IPS DF 4.7 (cell line): Measurements from ENCODE around the gene VPS52.

ENCODE experiments used
- DNase-seq: peaks from one replicate; pipeline ENCODE4 v3.0.0-alpha.2; 2013; ENCODE audit warnings: low spot score; ENCODE audit errors: extremely low read depth

The VPS52 gene, protein sequence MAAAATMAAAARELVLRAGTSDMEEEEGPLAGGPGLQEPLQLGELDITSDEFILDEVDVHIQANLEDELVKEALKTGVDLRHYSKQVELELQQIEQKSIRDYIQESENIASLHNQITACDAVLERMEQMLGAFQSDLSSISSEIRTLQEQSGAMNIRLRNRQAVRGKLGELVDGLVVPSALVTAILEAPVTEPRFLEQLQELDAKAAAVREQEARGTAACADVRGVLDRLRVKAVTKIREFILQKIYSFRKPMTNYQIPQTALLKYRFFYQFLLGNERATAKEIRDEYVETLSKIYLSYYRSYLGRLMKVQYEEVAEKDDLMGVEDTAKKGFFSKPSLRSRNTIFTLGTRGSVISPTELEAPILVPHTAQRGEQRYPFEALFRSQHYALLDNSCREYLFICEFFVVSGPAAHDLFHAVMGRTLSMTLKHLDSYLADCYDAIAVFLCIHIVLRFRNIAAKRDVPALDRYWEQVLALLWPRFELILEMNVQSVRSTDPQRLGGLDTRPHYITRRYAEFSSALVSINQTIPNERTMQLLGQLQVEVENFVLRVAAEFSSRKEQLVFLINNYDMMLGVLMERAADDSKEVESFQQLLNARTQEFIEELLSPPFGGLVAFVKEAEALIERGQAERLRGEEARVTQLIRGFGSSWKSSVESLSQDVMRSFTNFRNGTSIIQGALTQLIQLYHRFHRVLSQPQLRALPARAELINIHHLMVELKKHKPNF

GRCh38 chr6:33271468-33272274 is at the start of gene VPS52, which contains the start of gene RPS18:
Gene VPS52 (minus strand): TSS chr6:33271876. CDS start chr6:33271675, 201 bp downstream.
Gene RPS18 (plus strand): TSS chr6:33272075. CDS start chr6:33272120, 45 bp downstream.
- DNase-seq = peak; percentile 98

DNA sequence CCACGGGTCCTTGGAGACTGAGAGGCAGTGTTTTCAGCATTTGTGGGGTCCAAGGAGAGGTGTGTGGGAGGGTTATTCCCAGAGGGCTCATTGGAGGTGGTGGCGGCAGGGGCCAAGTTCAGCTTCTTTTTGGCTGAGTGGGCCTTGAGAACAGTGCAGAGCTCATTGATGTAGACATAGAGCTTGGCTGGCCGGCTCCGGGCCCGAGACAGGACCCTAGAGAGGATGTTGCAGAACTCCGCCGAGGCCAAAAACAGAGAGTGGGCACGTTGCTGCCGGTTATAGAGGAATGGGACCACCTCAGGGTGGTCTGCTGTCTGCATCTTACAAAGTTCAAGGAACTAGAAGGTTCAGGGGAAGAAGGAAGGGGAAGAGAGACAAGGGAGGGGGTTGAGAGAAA is 49.6 kb upstream of the VPS52 start:
- no peak for DNase-seq

- DNase-seq = no peak
These were observed 48.9 kb upstream of the VPS52 start for GRCh38 chr6:33320315-33321181.

- DNase-seq = no peak
These were observed 48.3 kb upstream of the VPS52 start for GRCh38 chr6:33319939-33320314.

DNA sequence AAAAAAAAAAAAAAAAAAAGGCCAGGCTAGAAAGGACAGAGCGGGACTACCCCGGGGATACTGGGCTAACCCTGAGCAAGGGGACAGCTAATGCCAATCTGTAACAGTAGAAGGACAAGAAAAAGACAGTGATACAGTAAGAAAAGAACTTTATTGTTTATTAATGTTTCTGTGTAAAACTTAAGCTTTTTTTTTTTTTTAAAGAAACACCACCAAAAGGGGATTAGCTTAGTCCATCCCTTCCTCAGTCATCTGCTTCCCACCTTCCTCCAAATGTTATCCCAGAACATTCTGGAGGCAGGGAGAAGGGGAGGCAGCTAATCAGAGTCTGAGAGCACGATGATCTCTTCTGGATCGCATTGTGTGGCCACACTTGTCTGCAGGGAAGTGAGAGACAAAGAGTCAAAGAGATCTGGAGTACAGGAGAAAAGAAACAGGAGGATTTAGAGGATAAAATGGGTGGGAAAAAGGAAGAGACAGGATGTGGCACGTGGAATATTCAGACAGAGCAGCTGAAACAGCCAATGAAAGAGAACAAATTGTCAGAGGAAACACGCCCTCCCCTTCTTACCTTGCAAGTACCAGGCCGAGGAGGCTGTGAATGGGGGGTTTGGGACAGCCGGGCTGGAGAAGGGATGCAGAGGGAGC is 46.9 kb upstream of the VPS52 start:
- no peak for DNase-seq

GRCh38 chr6:33317669-33318425 is 46.2 kb upstream of the VPS52 start, which contains the start of gene ZBTB22:
Gene ZBTB22 (minus strand): TSS chr6:33317744. CDS start chr6:33316916, 828 bp downstream.
- DNase-seq = peak; percentile 98

GRCh38 chr6:33317419-33317668 is 45.7 kb upstream of the VPS52 start:
- DNase-seq = no peak

DNA sequence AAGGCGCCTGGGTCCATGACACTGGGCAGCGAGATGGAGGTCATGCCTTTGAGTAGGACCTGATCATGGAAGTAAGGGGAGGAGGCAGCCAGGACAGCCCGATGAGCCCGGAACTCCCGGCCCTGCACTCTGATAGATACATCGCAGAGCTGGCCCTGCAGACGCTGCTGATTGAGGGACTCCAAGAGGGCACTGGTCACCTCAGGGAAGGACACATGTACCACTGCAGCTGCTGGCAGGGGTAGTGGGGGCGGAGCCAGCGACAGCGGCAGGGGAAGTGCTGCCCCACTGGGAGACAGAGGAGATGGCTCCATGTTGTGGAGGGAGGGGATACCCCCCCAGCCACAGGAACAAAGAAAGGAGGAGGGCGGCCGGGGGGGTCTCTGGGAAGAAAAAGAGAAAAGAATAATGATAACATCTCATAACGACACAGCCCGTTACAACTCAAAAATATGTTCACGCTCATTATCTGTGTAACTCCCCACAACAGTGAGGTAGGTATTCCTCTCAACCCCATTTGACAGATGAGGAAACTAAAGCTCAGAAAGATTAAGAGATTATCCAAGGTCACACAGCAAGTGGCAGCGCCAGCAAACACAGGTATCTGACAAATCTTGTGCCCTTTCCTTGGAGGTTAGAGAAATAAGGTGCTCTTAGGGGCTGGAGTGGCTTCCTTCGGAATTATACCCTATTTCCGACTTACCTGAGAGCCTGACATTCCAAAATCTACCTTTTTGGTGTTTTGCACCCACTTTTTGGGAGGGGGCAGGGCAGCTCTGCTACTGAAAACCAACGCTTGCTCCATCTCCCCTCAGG is 45.1 kb upstream of the VPS52 start:
- DNase-seq = no peak

- no peak for DNase-seq
These were observed 44.3 kb upstream of the VPS52 start for GRCh38 chr6:33315793-33316602.

DNA sequence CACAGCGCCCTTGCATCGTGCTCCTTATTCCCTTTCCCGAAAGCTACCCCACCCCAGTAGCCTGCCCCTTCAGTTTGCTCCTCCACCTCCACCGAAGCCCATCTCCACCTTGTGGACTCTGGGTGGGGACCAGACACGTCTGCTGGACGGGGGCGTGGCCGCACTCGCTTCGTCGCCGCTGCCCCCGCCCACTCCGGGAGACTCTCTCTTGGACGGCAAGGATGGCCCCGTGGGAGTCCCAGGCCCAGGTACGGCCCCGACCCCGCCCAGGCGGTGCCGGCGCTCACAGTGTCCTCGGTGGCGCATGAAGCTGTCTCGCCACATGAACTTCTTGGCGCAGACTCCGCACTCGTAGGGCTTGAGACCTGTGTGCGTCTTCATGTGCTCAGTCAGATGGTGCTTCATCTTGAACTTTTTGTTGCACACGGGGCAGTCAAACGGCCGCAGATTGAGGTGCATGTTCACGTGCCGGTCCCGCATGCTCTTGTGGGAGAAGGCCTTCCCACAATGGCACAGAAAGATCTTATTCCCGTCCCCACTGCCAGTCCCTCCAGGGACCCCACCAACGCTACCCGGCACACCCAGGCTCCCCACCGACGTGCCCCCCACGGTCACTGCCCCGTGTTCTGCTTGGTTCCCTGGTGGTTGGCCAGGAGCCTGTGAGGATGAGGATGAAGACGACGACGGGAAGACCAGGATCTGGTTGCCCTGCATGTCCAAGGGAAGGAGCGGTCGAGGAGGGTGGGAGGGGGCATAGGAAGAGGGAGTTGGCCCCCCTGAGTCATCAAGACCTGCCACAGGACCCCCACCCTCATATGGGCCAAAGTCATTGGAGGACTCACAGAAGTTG is 43.5 kb upstream of the VPS52 start:
- no peak for DNase-seq

DNA sequence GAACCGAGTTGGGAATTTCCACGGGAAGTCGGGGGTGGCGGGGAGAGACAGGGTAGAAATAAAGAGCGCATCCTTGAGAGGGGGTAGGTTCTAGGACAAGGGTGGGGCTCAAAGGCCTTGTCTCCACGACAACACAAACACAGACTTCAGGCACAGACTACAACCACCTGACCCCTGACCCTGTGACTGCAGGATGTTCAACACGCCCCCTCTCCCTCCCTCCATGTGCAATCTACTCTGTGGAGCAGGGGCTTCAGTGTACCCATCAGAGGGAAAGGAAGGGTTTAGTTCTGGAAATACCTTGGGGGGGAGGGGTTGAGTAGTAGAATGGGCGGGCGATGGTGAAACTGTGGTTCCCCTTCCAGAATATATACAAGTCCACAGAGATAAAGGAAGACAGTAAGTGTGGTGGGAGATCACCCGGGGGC is 42.9 kb upstream of the VPS52 start:
- no peak for DNase-seq

DNA sequence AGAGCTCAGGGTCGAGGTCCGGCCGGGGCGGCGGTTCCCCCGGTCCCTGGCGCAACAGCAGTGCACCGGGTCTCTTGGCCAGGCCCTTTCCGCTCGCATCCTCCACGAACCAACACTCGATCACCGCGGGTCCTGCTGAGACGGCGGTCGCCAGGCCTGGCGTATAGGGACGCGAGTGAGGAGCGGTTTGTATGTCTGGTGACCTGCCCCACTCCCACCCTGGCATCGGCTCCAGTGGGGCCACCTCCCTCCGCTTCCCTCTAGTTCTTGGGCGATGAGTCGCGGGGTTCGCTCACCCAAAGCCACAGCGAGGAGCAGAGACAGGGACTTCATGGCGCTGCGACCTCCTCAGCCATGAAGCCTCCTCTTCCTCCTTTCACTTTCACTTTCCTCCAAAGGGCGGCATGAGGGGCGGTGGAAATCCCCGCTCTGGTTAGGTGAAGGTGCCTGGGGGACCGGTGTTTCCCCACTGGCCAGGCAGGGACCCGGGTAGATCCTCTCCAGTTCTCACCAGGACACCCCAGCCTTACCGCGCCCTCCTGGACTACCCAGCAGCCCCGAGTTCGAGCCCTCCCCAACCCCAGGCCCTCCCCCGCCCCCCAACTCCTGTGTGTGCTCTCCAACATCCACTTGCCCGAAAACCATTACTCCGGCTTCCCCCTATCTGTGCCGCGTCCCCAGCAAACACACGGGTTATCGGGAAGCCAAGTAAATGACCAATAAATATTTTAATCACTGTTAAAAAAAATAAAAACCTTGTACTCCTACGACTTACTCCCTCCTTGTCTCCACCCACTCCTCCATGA is 42.2 kb upstream of the VPS52 start, which contains the start of gene TAPBP:
TAPBP (minus strand) TSS at position 370 of the 806 bp plus-strand sequence; CDS start at position 333, 37 bp downstream.
- DNase-seq = no peak

- DNase-seq = no peak
These were observed 41.5 kb upstream of the VPS52 start for GRCh38 chr6:33313105-33313708.

GRCh38 chr6:33312361-33313104 is 40.9 kb upstream of the VPS52 start:
- DNase-seq = no peak

- no peak for DNase-seq
These were observed 34.7 kb upstream of the VPS52 start for GRCh38 chr6:33306356-33306755.
